OCI-LY1 (cell line): ENCODE measurements around the gene HTRA3.

ENCODE experiments used
- EZH2 ChIP-seq: fragments of 200-600 bp; sonication (generic), shearing (Covaris generic); IDR thresholded peaks from 2 replicates; pipeline ENCODE4 v1.8.0; 2017; ENCODE audit warnings: borderline replicate concordance, mixed run types, mild to moderate bottlenecking, antibody characterized with exemption, low read length, moderate library complexity, mixed read lengths
- TF ChIP-seq, protein P1 (sequence below): fragments of 200-600 bp; sonication (generic), shearing (Covaris generic); IDR thresholded peaks from 2 replicates; pipeline ENCODE4 v1.5.1; 2017; ENCODE audit warnings: mild to moderate bottlenecking, antibody characterized with exemption, low read length, moderate library complexity, mixed read lengths

DNA sequence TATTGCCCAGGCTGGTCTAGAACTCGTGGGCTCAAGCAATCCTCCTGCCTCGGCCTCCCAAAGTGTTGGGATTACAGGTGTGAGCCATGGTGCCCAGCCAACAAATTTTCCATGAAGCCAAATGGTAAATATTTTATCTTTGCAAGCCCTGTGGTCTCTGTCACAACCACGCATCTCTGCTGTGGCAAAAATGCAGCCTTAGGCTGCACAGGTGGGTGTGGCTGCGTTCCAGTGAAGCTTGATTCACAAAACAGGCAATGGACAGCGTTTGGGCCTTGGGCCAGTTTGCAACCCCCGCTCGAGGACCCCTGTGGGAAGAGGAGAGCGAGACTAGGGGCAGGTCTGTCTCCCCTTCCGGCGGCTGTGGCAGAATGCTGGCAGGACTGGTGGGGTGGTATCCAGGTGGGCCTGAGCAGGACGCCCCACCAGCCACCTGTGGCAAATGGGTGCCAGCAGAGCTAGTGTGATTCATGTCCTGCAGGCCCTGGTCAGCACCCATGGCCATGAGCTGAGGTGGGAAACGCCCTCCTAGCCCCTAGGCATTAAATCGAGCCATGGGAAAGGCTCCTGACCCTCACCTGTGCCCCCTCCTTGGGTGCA, 19.7 kb downstream of the HTRA3 start:
- TF ChIP-seq, protein P1, sequence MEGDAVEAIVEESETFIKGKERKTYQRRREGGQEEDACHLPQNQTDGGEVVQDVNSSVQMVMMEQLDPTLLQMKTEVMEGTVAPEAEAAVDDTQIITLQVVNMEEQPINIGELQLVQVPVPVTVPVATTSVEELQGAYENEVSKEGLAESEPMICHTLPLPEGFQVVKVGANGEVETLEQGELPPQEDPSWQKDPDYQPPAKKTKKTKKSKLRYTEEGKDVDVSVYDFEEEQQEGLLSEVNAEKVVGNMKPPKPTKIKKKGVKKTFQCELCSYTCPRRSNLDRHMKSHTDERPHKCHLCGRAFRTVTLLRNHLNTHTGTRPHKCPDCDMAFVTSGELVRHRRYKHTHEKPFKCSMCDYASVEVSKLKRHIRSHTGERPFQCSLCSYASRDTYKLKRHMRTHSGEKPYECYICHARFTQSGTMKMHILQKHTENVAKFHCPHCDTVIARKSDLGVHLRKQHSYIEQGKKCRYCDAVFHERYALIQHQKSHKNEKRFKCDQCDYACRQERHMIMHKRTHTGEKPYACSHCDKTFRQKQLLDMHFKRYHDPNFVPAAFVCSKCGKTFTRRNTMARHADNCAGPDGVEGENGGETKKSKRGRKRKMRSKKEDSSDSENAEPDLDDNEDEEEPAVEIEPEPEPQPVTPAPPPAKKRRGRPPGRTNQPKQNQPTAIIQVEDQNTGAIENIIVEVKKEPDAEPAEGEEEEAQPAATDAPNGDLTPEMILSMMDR: no peak
- TF ChIP-seq EZH2: no peak
